Islet of Langerhans (tissue), 1 donor: ENCODE measurements around the gene PCDHB6.
"Not testable (repeated sequence)": the region's sequence is repeated elsewhere in the genome, so short reads cannot be mapped to it uniquely, and the experiment has no call there.

Experiments
- FAIRE-seq: peaks from one replicate; lab custom pipeline; 2011; peaks lifted over from hg19 to GRCh38; lab: Jason Lieb, UNC

The PCDHB6 gene

GRCh38 chr5:141149812-141150211 is at the start of gene PCDHB6:
TSS of gene PCDHB6 (plus strand) at chr5:141150057. CDS start at chr5:141150258, 201 bp downstream.
- no peak for FAIRE-seq

- FAIRE-seq, result no peak
Measured at GRCh38 chr5:141100243-141100805, 49.5 kb upstream of the PCDHB6 start, which contains the start of gene PCDHB3. TSS of gene PCDHB3 (plus strand) at chr5:141100473. CDS start at chr5:141100650, 177 bp downstream.

- no peak for FAIRE-seq
Measured at GRCh38 chr5:141101059-141101458, 48.8 kb upstream of the PCDHB6 start.

GRCh38 chr5:141102070-141102469 is 47.8 kb upstream of the PCDHB6 start:
- not testable (repeated sequence) for FAIRE-seq

- not testable (repeated sequence) for FAIRE-seq
Measured at GRCh38 chr5:141102471-141102870, 47.4 kb upstream of the PCDHB6 start.

- no peak for FAIRE-seq
Measured at GRCh38 chr5:141105350-141105749, 44.5 kb upstream of the PCDHB6 start.

GRCh38 chr5:141119250-141119649 is 30.6 kb upstream of the PCDHB6 start:
- no peak for FAIRE-seq

- no peak for FAIRE-seq
Measured at GRCh38 chr5:141121563-141121962, 28.3 kb upstream of the PCDHB6 start, which contains the start of gene PCDHB4. TSS of gene PCDHB4 (plus strand) at chr5:141121818. CDS start at chr5:141121999, 181 bp downstream.

- FAIRE-seq, result no peak
Measured at GRCh38 chr5:141121985-141122384, 27.9 kb upstream of the PCDHB6 start.

GRCh38 chr5:141123396-141124135 is 26.3 kb upstream of the PCDHB6 start:
- FAIRE-seq, result not testable (repeated sequence)

- FAIRE-seq, result no peak
Measured at GRCh38 chr5:141127305-141127704, 22.6 kb upstream of the PCDHB6 start.

- FAIRE-seq, result no peak
Measured at GRCh38 chr5:141135030-141135717, 14.7 kb upstream of the PCDHB6 start, which contains the start of gene PCDHB5. TSS of gene PCDHB5 (plus strand) at chr5:141135206. CDS start at chr5:141135435, 229 bp downstream.

GRCh38 chr5:141135718-141136266 is 14.1 kb upstream of the PCDHB6 start:
- FAIRE-seq, result no peak

GRCh38 chr5:141137346-141137745 is 12.5 kb upstream of the PCDHB6 start:
- FAIRE-seq, result not testable (repeated sequence)

- FAIRE-seq, result no peak
Measured at GRCh38 chr5:141150224-141150992, 551 bp downstream of the PCDHB6 start.

GRCh38 chr5:141150993-141151325 is 1.1 kb downstream of the PCDHB6 start:
- FAIRE-seq, result no peak

- not testable (repeated sequence) for FAIRE-seq
Measured at GRCh38 chr5:141151632-141152031, 1.8 kb downstream of the PCDHB6 start.

GRCh38 chr5:141152096-141152495 is 2.2 kb downstream of the PCDHB6 start:
- FAIRE-seq, result not testable (repeated sequence)

GRCh38 chr5:141155540-141156374 is 5.9 kb downstream of the PCDHB6 start:
- FAIRE-seq, result no peak

GRCh38 chr5:141157356-141157755 is 7.5 kb downstream of the PCDHB6 start:
- not testable (repeated sequence) for FAIRE-seq

- not testable (repeated sequence) for FAIRE-seq
Measured at GRCh38 chr5:141157901-141158300, 8.0 kb downstream of the PCDHB6 start.
